ENCODE results near the gene PSRC1.

PSRC1 gene

DNA sequence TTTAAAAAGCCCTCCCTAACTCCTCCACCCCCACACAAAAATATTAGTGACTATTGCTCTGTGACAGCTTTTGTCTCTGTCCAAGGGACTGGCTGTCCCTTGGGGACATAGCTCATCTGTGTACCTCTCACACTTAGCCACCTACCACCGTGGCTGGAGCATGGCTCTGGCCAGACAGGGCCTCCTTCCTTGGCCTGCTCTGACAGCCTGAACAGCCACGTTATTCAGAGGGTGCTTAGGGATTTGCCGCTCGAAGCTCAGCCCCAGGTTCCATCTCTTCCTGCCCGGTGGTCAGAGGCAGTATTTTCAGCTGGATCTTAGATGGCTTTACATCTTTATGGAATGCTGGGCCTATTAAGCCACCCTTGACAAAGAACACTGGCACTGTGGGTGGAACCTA lies 39.7 kb downstream of the PSRC1 start:
- no peak for DNase-seq

DNA sequence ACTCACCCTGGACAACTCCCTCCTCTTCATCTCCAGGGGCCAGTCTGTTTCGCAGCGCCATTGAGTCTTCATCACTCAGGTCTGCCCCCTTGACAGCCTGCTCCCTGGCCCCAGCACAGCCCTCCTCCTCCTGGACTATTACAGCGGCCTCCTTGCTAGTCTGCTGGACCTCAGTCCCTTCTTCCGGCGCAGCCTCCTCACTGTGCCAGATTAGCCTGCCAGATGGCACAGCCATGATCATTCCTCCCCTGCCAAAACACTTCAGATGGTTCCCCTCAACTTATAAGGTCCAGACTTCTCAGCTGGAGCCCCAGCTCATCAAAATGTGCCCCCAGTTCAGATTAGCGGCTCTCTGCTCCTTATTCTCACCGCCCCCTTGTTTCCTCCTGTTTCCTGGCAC lies 40.6 kb downstream of the PSRC1 start:
- no peak for DNase-seq

DNA sequence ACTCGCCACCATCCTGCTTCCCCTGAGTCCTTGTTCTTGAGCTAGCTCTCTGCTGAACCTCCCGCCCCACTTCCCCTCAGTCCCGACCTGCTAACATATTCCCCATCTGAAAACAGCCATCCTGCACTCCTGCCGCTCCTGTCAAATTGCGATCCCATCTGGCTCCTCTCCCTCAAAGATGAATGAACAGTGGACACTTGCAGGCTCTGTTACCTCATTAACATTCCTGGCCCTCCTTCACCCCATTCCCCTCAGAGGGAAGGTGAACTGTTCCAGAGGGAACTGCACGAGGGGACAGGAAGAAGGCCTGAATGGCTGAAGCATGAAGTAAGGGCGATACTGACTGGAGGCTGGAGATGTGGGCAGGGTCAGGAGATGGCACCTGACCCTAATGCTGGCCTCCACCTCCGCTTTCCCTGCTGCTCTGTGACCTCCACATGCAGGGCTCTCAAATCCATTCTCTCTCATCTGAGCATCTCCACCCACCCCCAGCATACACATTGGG lies 41.1 kb downstream of the PSRC1 start:
- no peak for DNase-seq

DNA sequence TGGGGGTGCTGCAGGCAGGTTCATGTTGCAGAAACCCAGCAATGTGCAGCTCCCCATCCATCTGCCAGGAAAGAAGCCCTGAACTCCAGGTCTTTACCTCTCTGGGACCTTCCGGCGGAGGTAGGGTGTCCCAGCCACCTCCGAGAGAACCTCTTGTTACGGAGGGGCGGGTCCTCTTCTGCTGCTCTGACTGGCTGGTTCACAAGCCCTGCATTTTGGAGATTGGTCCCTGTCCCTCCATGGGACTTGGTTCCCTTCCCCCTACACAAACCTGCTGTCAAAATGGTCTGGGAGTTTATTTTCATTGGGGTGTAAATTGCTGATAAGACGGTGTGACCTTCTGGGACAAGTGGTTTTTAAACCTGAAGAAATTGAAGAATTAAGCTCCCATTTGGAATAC lies 41.6 kb downstream of the PSRC1 start:
- DNase-seq, result no peak

DNA sequence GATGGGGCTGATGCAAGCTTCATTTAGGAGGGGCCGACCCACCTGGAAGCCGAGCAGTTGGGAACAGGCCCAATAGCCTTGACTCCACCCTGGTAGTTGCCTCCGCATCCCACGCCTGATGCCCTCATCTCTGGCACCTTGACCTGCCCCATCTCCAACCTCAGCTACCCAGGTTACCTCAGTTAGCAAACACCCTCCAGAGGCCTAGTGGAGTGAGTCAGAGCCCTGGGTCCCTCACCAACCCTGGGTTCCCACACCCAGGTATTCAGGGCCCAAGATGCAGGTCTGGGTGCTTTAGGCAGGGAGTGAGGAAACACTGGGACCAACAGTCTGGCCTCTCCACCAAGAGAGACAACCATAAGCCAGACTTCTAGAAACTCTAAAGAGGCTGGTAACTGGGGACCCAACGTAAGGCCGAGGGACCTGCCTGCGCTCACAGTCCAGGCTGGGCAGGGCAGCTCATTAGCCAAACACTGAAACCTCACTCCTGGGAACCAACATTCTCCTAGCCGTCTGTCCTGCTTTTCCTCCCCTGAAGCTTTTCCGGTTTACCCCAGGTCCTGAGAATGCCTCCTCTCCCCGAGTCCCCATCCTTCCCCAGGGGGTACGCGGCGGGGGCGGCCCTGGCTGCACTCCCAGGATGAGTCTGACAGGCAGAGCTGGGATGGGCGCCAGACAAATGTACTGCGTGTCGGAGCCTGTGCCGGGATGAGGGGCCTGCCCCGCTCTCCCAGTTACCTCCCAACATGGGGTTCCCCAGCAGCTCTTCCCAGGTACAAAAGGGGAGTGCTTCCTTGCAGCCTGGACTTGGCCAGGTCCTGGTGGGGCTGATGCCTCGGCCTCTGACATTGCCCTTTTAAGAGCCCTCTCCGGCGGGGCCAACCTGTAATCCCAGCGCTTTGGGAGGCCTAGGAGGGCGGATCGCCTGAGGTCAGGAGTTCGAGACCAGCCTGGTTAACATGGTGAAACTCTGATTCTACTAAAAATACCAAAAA lies 42.5 kb downstream of the PSRC1 start:
- peak; percentile 83 for DNase-seq

DNA sequence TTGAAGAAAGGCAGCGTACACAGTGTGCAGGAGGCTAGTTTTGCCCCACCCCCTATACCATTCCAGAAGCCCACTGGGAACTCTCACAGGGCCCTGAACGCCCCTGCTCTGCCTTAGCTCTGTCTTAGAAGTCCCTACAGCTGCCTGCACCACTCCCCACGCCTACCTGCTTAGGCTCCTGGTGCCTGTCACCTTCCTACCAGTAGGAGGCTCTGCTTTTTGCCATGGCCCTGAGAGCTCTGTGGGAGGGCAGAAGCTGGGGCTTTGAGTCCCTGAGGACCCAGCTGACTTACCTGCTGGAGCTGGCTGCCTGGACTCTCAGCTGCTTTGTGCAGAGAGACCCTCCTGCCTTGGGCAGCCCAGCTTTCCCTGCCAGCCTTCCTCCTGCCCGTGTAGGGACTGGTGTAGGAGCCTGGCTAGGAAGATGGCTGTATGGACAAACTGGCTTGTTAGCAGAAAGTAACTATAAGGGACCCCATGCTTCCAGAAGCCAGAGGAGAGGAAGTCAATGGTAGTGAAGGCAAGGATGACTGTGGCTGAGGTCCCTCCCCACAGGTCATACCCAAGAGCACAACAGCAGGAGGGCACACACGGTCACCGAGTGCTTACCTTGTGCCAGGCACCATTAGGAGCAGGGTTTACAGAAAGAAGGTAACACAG lies 43.4 kb downstream of the PSRC1 start:
- DNase-seq, result peak; percentile 46

DNA sequence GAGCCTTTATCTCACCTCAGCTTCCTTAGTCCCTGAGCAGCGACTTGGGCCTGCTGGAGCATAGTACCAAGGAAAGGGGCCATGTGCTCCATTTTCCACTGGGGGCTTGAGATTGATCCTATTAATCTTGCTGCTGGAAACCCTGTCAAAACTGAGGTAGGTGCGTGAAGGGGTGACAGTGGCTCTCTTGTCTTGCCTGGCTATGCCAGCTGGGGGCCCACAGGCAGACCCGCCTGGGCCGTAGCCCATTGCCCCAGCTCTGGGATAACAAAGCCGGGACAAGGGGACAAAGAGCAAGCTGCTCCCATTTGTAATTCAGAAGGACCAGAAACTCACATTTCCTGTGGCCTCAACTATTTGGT lies 43.9 kb downstream of the PSRC1 start:
- no peak for DNase-seq

DNA sequence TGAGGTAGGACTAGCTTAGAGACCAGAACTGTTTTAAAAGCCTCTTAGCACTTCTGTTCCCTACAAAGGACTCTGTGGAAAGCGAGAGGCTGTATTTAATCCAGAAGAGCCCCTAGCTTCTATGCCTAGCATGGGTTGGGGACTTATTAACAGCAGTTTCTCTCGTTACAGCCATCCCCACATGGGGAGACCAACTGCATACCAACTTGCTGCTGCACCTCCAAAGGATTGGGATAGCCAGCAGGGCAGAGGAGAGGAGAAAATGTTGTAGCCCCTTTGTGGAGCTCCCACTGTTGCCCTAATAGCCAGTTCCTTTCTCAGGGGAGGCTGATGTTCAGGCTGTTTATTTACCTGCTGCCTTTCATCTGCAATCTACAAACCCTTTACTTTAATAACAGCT lies 44.6 kb downstream of the PSRC1 start:
- no peak for DNase-seq

DNA sequence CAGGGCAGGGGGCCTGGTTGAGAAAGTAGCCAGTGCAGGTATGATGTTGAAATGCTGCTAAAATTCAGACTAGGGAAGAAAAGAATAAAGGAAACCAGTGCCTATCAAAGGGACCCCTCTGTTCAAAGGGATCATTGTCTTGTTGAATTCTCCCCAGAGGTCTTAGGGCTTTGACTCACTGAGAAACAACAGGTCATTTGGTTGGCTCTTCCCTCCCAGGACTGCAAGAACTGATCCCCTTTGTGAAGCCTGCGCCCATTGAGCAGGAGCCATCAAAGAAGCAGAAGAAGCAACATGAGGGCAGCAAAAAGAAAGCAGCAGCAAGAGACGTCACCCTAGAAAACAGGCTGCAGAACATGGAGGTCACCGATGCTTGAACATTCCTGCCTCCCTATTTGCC lies 45.4 kb downstream of the PSRC1 start:
- no peak for DNase-seq

DNA sequence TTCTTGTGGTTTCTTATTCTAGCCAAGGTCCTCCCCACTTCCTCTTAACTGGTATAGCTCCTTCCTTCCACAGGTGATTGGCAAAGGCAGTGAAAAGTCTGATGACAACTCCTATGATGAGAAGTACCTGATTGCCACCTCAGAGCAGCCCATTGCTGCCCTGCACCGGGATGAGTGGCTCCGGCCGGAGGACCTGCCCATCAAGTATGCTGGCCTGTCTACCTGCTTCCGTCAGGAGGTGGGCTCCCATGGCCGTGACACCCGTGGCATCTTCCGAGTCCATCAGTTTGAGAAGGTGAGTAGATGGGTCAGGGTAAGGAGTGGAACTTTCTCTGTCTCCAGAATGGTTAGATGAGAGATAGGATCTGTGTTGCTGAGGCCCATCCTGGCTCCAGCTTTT lies 47.8 kb downstream of the PSRC1 start:
- no peak for DNase-seq

DNA sequence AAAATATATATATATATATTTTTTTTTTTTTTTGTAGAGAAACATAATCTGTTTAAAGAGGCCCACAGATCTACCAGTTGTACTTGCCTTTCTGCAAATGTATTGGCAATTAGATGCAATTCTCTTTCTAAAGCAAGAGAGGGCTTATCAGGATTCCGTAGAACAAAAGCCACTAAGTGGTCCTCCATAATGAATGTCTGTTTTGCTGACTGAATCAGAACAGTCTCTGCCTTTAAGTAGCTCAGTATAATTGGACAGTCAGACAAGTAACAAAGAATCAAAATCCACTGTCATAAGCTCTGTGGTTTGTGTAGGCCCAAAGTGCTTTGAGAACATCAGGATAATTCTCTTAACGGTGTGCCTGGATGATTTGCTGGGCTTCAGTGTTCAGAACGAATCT lies 51.9 kb downstream of the PSRC1 start:
- no peak for DNase-seq
